MCF 10A (cell line): ENCODE results near the gene NHLRC4. TPM values are rescaled to one million over a fixed set of nuclear protein-coding genes. Genes with fewer than 3 reads are reported as not detected.
A peak's percentile ranks its signal among the peaks of the same experiment; 100 is the strongest.

ENCODE experiments used
- BruUV-seq: library from RNA; stranded (reverse); fragments of 400-500 nt; replicated peaks from 2 replicates; lab custom pipeline; 2021; lab: Mats Ljungman, UMichigan
- CTCF ChIA-PET: fragments of 300-600 bp; sonication (Branson Sonifier 250); formaldehyde crosslinking; extraction: SDS; loops from one replicate; lab custom pipeline; 2021; ENCODE audit warnings: antibody characterized with exemption, inconsistent platforms; lab: Yijun Ruan, JAX
- POLR2A ChIA-PET: fragments of 300-600, 350-650 bp; sonication (Branson Sonifier 250); formaldehyde crosslinking; extraction: SDS; loops from one replicate; lab custom pipeline; 2020; ENCODE audit warnings: antibody characterized with exemption, inconsistent platforms; lab: Yijun Ruan, JAX
- DNase-seq: peaks from one replicate; pipeline ENCODE4 v3.0.0-alpha.2; 2018; ENCODE audit not compliant: unreplicated experiment
- H3K27ac Mint-ChIP-seq: one replicate; pipeline ENCODE4 v1.8.0; 2022; ENCODE audit warnings: mild to moderate bottlenecking, low read depth, mixed read lengths; ENCODE audit not compliant: unreplicated experiment
- H3K27me3 Mint-ChIP-seq: one replicate; pipeline ENCODE4 v1.8.0; 2022; ENCODE audit warnings: mixed read lengths; ENCODE audit not compliant: insufficient read depth, unreplicated experiment
- H3K36me3 Mint-ChIP-seq: one replicate; pipeline ENCODE4 v1.8.0; 2022; ENCODE audit warnings: mild to moderate bottlenecking, moderate library complexity, mixed read lengths; ENCODE audit not compliant: insufficient read depth, unreplicated experiment
- H3K4me1 Mint-ChIP-seq: one replicate; pipeline ENCODE4 v1.8.0; 2022; ENCODE audit warnings: mixed read lengths; ENCODE audit not compliant: insufficient read depth, unreplicated experiment
- H3K4me3 Mint-ChIP-seq: one replicate; pipeline ENCODE4 v1.8.0; 2022; ENCODE audit warnings: mild to moderate bottlenecking, moderate library complexity, mixed read lengths; ENCODE audit not compliant: unreplicated experiment
- H3K9me3 Mint-ChIP-seq: one replicate; pipeline ENCODE4 v1.8.0; 2022; ENCODE audit warnings: mixed read lengths; ENCODE audit not compliant: unreplicated experiment
- CTCF ChIP-seq: fragments of 200-600 bp; IDR thresholded peaks from one replicate; pipeline ENCODE4 v1.8.0; 2022; ENCODE audit warnings: antibody characterized with exemption, mild to moderate bottlenecking; ENCODE audit not compliant: unreplicated experiment
- intact Hi-C: fragments of 100-400 bp; cut with micrococcal nuclease; formaldehyde crosslinking; loops from 2 replicates; pipeline ENCODE4 v1.14.1; 2022
- total RNA-seq: library from RNA; stranded (reverse); gene quantifications from 2 replicates; pipeline ENCODE4 v1.2.3, GENCODE V29; 2022

NHLRC4 gene
- total RNA-seq, 1 experiment from 2014 or later: not detected

- TF ChIP-seq CTCF: no peak
- ChIA-PET POLR2A (interaction anchor here (0.6 to 1.0 kb wide), 2 partner anchors 109 to 300 kb away, joined by 3 read pairs; partner anchors contain the start of gene FAM234A), CTCF (interaction anchor here (0.6 kb wide), 1 partner anchor 103 kb away, joined by 3 read pairs; no protein-coding TSS in a partner anchor)
- DNase-seq: no peak
- no peaks in the 10 kb centered on the region for H3K27me3 Mint-ChIP-seq
- peaks cover 40% of the 10 kb centered on the region for H3K36me3 Mint-ChIP-seq
- H3K4me1 Mint-ChIP-seq: no peaks in the 10 kb centered on the region
- H3K9me3 Mint-ChIP-seq: no peaks in the 10 kb centered on the region
- peak overlapping the region; percentile 35 for H3K27ac Mint-ChIP-seq
- intact Hi-C loops: no loop called here
- no TSS peak for BruUV-seq
- peak overlapping the region; percentile 16 for H3K4me3 Mint-ChIP-seq
These were observed 31.9 kb upstream of the NHLRC4 start for GRCh38 chr16:534856-535445.

- no peaks in the 10 kb centered on the region for H3K27me3 Mint-ChIP-seq
- BruUV-seq: no TSS peak
- H3K27ac Mint-ChIP-seq: peak overlapping the region; percentile 35
- ChIA-PET POLR2A (no interaction called here), CTCF (interaction anchor here (0.6 to 0.7 kb wide), 2 partner anchors 46 to 103 kb away, joined by 3 read pairs; no protein-coding TSS in a partner anchor)
- H3K9me3 Mint-ChIP-seq: no peaks in the 10 kb centered on the region
- peak overlapping the region; percentile 16 for H3K4me3 Mint-ChIP-seq
- intact Hi-C loops: no loop called here
- peaks cover 37% of the 10 kb centered on the region for H3K36me3 Mint-ChIP-seq
- DNase-seq: peak; percentile 75
- no peak for TF ChIP-seq CTCF
- H3K4me1 Mint-ChIP-seq: no peaks in the 10 kb centered on the region
These were observed 31.1 kb upstream of the NHLRC4 start for GRCh38 chr16:535446-536405.

GRCh38 chr16:536746-537145, 30.1 kb upstream of the NHLRC4 start:
- Mint-ChIP-seq H3K4me3 (no peak overlapping the region), H3K4me1 (no peaks in the 10 kb centered on the region), H3K9me3 (no peaks in the 10 kb centered on the region), H3K36me3 (peaks cover 42% of the 10 kb centered on the region), H3K27ac (no peak overlapping the region), H3K27me3 (no peaks in the 10 kb centered on the region)
- TF ChIP-seq CTCF: no peak
- POLR2A ChIA-PET: interaction anchor here (0.6 to 1.4 kb wide), 2 partner anchors 9 to 142 kb away, joined by 3 to 5 read pairs; partner anchors contain the start of gene CAPN15
- DNase-seq: no peak
- BruUV-seq: no TSS peak
- CTCF ChIA-PET: interaction anchor here (0.7 to 1.0 kb wide), 3 partner anchors 10 to 45 kb away, joined by 3 read pairs; no protein-coding TSS in a partner anchor
- intact Hi-C loops: no loop called here
